NCI-H69 (cell line): ENCODE measurements around the gene TRABD2A.

Experiments used
- DNase-seq: peaks from one replicate; lab custom pipeline; 2025; lab: John Stamatoyannopoulos, UW

TRABD2A gene

DNA sequence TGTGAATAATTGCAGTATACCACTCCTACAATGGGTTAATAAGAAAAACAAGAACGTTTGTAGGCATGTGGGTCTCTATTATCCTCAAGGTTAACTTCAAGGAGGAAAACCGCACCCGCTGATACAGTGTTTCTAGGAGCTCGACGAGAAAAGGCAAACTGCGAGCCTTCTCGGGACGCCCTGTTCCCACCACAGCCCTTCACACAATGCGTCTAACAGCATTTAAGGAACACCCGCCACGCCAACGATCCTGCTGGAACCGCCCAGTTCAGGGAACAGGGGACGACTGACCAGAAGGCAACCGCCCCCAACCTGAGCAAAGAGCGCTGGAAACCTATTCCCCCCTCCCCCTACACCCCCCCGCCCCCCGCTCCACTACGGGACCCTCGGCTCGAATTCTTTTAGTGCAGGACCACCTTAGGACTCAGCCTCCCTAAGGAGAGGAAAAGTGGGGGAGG is 23.9 kb upstream of the TRABD2A start:
- peak; percentile 72 for DNase-seq

DNA sequence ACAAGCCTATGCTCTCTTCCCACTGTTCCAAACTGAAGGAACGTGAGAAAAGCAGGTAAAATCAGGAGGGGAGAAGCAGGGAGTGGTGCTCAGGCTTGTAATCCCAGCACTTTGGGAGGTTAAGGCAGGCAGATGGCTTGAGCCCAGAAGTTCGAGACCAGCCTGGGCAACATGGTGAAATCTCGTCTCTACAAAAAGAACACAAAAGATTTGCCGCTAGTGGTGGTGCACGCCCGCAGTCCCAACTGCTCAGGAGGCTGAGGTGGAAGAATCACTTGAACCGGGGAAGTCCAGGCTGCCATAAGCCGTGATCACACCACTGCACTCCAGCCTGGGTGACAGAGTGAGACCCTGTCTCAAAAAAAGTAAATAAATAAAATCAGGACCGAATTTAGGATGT is 23.3 kb upstream of the TRABD2A start:
- DNase-seq: no peak

DNA sequence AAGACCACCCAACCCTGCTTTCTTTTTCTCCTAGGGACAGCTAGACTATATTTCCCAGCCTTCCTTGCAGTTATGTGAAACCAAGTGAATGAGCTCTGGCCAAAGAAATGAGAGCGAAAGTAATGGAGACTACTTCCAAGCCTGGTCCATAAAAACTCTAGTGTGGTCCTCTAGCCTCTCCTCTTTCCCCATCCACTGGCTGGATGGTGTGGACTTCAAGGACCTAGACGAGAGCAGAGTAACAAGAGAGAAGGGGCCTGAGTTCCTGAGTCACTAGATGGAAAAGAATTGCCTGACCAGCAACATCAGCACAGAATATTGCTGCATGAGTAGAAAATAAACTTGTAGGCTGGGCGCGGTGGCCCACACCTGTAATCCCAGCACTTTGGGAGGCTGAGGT is 21.6 kb upstream of the TRABD2A start:
- no peak for DNase-seq

DNA sequence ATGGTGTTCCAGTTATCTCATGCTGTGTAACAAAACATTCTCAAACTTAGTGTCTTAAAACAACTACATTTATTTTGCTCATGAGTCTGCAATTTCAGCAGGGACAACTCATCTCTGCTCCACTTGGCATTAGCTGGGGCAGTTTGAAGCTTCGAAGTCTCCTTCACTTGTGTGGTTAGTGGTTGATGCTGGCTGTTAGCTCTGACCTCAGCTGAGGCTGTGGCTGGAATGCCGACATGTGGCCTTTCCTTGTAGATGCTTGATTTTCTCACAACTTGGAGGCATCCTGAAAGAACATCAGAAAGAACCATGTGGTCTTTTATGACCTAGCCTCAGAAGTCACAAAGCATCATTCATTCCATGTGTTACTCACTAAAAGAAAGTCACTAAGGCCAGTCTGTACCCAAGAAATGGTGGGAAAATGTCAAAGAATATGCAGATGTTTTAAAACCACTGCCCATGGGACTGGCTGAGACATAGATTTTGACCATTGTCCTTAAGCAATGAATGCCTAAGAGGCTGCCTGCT is 20.8 kb upstream of the TRABD2A start:
- no peak for DNase-seq

DNA sequence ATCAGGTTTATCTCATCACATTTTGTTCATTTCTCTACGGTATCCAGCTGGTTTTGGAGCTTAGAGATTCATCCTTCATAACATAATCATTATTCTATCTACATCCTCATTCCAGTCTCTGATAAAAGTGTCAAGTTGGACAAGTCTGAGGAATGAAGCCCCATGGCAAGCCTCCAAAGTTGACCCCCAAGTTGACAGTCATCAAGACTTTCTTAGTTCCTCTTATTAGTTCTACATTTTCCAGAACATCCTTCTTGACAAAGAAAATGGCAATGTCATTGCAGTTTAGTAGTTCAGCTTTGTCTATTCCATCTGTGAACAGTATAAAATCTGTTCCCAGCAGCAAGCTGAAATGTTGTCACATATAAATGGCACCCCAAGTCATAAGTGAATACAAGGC is 20.1 kb upstream of the TRABD2A start:
- DNase-seq: no peak

DNA sequence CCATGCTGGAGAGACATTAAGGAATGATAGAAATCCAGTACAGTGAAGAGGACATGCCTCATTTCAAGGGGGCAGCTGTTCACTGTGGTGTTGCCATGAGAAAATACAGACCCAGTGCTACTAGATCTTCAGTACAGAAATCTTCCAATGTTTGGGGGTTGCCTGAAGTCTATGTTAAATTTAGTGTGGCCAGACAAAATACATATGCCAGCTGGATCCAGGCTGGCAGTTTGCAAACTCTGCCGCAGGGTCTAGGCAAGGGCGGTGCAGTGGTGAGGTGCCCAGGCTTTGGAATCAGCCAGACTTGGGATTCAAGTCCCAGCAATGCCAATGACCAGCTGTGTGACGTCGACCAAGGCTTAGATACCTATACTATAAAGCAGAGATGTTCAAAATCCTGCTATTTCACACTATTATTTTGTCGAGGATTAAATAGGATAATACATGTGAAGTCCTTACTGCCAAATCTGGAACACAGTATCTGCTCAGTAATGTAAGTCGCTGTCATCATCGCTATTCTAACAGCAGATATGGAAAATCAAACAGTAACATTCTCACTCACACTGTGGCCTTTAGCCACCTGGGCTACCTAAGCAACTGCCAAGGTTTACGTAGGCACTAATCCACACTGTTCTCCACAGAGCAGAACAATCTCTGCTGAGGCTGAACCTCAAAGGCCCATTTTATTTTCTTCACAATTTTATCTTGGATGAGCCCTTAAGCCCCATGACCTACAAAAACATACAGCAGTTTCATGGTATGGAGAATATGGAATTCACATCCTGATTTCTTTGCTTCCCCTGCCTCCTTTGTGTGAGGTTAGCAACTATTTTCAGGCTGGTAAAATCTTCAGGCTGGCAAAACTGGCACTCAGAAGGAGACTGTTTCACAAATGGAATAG is 18.7 kb upstream of the TRABD2A start:
- DNase-seq: no peak

DNA sequence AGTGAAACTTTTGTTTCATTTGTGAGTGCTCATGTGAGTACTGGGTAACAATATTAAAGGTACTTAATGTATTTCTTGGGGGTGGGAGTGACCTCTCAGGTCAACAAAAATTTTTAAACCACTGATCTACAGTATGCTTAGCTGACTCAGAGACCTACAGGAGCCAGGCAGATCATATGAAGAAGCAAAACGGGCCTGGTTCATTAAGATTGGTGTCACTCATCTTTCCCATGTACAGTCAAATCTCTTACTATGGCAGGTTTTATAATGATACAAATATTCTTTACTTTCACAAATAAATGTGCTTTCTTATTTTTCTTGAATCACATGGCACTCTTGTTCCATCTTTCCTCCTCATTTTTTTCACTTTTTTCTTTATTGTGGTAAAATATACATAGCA is 16.9 kb upstream of the TRABD2A start:
- no peak for DNase-seq

DNA sequence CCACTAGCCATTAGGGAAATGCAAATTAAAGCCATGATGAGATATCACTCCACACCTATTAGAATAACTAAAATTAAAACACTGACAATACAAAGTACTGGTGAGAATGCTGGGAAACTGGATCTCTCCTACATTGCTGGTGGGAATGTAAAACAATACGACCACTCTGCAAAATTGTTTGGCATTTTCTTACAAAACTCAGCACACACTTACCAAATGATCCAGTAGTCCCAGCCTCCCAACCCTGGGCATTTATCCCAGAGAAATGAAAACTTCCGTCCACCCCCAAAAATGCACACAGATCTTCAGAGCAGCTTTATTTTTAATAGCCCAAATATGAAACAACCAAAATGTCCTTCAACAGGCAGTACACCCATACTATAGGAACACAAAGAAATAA is 15.7 kb upstream of the TRABD2A start:
- no peak for DNase-seq

DNA sequence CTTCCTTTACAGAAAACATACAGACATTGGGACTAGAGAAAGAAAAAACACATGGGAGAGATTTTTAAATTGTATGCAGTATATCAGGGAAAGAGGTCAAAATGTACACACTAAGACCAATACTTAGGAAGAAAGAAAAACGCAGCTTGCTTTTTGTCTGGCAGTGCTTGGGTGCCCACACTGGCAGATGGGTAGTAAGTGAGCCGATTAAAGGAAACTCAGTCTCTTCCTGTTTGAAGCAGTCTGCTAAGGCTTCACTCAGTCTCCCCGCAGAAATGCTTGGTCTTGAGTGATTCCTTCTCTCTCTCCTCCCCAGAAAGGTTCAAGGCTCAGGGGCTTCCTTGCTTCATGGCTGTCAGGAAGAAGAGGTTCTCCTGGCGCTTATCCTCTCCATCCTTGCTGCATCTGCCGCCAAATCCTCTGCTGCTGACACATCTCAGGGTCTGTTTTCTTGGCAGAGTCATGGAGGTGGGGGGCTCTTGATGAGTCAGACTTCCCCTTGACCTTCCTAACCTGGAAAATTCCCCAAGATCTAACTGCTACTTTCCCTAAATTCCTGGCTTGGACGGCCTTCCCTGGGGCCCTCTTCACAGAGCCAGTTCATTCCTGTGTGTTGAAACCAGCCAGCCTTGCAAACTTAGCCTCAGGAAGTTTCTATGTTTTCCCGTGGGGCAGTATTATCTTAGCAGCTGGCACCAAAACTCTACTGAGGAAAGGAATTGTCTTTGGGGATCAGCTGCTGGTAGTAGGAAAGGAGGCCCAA is 14.1 kb upstream of the TRABD2A start:
- DNase-seq: peak; percentile 75

DNA sequence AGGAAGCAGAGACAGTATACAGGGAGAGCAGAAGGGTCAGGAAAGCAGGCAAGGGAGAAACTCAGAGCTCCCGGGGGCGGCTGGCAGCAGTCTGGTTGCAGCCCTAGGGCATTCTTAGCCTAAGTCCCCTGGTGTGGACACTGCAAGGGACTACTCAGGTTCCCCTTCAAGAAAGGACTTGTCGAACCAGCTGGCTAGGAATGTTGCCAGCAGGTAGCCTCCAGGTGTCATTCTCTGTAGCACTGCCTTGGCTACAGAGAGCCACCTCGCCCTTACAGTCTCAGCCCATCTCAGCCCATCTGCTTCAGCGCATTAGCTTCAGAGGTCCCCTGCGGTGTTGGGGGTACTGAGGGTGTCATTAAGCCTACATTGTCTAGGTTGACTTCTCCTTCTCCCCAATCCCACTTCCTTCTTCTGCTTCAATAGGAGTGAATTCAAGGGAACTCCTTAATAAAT is 13.3 kb upstream of the TRABD2A start:
- DNase-seq: peak; percentile 96

DNA sequence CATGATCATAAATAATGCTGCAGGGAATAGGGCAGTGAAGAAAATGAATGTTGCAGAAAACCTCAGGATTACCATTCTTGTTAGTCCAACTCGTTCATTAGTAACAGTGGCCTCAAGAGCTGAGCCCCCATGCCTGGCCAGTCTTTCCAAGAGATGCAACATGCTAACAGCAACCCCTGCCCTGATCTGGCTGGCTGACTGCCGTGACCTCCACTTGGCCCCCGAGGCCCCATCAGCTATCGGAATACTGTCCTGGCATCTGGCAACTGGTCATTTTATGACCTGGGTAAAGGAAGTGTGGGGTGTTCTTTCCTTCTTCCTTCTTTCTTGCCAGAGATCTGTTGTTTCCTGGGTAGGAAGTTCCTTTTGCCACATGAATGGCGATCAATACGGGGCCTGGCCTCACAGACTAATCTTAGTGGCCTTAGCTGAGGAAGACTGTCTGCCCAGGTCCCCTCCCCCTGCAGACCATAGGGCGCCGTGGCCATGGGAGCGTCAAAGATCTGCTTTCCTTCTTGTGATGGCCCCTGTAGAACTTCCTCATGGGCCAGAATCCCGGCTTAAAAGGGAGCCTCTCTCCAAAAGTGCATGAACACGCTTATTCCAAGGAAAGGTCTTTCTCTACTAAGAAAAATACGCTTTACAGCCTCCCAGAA is 10.6 kb upstream of the TRABD2A start:
- DNase-seq: no peak

DNA sequence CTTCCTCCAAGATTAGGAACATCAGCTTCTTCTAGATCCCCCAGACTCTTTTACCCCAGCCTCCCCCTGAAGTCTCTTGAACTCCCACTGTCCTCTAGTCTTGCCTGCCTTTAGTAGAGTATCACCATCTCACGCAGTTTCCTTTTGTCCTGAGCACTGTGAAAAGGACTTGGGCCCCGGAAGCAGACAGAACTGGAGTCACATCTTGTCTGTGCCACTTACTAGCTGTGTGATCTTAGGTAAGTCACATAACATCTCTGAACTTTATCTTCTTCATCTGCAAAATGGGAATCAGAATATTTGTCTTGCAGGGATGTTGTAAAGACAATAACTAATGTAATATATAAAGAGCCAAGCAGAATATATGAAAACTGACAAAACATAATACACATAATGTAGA is 8.4 kb upstream of the TRABD2A start:
- DNase-seq: no peak

DNA sequence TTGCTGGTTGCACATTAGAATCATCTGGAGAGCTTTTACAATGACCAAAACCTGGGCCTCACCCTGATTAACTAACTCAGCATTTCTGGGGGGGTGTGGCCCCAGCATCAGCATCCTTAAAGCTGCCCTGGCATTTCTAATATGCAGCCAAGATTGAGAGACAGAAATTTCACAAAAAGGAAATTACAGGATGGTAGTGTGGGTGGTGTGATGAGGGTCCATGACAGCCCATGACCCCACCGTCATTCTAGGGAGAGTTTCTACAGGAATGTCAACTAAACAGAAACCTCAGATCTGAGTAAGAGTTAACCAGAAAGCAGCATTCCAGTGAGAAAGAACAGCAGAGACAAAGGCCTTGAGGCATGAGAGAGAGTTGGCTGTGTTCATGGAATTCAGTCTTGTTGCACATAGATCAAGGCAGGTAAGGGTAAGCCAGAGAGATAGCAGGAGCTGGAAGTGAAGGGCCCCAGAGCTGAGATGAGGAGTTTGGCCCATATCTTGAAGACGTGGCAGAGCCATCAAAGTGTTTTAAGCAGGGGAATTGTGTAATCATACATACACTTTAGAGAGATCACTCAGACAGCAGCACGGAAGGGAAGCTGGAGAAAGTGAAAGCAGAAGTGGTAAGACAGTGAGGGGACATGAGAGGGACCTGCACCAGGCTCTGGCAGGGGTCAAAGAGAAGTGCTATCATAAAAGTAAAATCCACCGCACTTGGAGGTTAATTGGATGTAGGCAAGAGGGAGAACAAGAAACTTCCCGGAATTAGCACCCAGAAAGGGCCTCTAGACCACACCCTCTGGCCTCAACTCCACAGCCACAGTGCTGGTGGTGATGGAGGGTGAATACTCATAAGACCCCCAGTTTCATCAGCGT is 7.8 kb upstream of the TRABD2A start:
- DNase-seq: no peak

DNA sequence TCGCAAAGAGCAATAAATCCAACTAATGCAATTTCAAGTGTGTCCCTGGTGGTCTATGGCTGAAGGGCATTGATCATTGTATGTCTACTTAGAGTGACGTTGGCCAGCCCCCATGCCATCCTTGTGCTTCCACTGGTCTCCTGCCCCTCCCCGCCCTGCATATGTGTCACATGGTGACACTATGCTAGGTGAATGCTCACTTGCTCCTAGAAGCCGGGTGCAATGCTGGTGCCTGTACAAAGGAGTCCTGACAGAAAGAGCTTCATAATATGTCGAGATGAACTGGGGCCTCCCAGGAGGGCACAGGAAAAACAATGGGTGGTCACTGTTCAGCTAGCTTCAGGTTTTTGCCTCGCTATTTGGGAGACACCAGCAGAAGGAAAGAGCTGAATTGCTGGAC is 5.9 kb upstream of the TRABD2A start:
- no peak for DNase-seq

DNA sequence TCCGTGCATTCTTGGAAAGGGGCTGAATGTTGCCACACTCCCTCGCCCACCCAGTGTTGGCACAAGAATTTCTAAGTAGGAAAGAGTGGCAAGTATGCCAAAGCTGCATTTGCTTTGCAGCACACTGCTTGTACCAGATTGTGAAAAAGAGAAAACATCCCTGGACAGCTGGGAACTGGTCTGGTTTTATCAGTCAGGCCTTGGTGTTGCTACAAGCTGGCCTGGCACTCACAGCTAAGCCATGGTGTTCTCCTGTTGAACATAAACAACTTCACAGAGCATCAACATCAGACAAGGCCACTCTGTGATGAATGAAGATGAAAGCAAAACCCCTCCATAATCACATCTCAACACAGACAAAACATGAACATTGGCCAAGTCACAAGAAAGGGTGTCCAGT is 4.2 kb upstream of the TRABD2A start:
- DNase-seq: no peak

DNA sequence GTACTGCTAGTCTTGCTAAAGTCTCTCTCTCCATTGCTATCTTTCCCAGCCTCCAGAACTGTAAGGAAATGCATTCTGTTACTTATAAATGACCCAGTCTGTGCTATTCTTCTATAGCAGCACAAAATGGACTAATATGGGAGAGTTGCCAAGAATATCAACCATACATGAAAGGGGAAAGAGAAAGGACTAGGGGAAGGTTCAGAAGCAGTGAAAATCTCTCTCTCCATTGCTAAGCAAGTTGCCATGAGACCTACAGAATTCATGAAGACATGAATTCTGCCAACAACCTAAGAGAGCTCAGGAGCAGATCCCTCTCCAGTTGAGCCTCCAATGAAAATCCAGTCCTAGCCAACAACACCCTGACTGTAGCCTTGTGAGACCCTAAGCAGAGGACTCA is 3.6 kb upstream of the TRABD2A start:
- DNase-seq: no peak

DNA sequence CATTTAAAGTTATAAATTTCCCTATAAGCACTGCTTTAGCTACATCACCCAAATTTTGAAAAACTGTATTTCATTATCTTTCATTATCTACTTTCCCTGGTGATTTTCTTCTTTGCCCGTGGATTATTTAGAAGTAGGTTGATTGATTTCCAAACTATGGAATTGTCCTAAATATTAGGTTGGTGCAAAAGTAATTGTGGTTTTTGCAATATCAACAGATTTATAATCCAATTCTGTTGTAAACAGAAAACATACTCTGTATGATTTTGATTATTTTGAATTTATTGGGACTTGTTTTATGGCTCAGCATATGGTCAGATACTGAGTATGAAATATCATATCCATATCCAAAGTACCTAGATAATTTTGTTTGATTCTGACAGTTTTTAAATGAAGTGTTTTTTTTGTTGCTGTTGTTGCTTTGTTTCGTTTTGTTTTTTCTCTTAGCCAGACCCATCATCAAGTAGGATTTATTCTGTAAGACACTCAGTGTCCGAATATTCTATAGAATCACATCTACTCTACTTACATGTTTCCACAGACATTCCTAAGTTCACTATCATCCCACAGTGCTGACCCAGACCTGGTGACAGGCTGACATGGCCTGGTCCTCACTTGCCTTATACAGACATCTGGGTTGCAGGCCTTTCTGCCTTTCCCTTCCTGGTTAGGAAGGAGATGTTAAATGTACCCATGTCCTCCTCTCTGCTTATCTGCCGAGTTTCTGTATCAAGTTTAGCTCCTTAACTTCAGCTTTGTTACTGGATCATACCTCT is 2.1 kb upstream of the TRABD2A start:
- no peak for DNase-seq

DNA sequence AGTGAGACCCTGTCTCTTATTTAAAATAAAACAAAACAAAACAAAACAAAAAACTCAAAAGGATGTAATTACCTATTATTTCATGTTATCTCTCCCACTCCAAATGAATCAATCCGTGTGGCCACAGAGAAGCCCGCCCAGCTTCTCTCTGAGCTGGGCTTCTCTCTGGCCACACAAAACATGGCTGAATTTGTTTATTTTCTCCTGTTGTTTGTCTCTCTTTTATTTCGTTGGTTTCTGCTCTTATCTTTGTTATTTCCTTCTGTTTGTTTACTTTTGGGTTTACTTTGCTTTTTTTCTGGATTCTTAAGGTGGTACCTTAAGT is 1.5 kb upstream of the TRABD2A start:
- no peak for DNase-seq

DNA sequence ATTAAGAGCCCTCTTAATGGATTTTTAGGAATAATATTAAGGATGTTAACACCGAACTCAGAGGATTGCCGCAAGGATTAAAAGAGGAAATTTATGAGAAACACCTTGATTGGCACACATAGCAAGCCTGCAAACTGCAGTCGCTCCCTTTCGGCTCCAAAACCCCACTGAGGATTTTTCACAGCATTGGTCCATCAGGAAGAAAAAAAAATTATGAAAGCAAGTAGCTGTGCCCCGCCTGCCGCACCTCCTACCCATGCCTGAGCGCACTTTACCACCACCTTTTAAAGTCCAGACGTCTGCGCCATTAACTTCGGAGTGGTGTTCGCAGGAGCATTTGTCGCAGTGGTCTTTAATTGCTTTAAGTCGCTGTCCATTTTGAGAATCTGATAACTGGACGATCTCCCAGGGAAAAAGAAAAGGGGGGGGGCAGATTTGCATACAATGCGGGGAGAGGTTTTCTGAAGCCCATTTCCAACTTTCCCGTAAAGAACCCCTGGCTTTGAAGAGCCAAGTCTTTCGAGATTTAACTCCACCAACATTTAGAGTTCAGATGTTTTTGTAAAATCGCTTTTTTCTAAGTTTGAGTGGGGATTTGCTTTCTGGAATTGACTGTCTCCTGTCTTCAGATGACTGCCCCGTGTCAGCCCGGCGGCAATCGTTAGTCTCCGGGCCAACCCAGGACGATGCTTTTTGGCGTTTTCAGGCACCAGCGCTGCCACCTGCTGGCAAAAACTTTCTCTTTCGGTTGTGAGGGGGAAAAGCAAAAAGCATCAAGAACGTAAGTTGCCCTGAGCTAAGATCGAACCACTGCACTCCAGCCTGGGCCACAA is 913 bp upstream of the TRABD2A start:
- DNase-seq: peak; percentile 66

DNA sequence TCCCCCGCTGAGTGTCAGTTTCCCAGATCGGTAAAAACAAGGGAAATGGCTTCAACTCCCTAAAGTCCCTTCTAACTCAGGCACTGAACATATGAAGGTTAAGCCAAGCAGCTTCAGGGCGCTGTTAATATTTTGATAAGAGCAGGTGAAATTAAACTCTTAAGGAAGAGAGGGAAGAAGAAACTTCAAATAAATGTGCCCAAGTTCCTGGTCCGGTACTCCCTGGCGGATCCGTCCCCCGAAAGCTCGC is 564 bp downstream of the TRABD2A start:
- DNase-seq: no peak
